ENCODE results near the gene MRPS35.
"Not testable (repeated sequence)": the region's sequence is repeated elsewhere in the genome, so short reads cannot be mapped to it uniquely, and the experiment has no call there.

Gene MRPS35

GRCh38 chr12:27709932-27710591 lies 570 bp upstream of the MRPS35 start:
- peak; percentile 80 for DNase-seq

- no peak for DNase-seq
These were observed 668 bp downstream of the MRPS35 start for GRCh38 chr12:27711317-27711682.

- DNase-seq, result no peak
These were observed 1.3 kb downstream of the MRPS35 start for GRCh38 chr12:27711967-27712366.

GRCh38 chr12:27723212-27723611 lies 12.6 kb downstream of the MRPS35 start:
- DNase-seq, result no peak

GRCh38 chr12:27730097-27730588 lies 19.5 kb downstream of the MRPS35 start:
- no peak for DNase-seq

- no peak for DNase-seq
These were observed 21.6 kb downstream of the MRPS35 start for GRCh38 chr12:27732281-27732680.

- no peak for DNase-seq
These were observed 22.5 kb downstream of the MRPS35 start for GRCh38 chr12:27733052-27733656.

- DNase-seq, result no peak
These were observed 23.2 kb downstream of the MRPS35 start for GRCh38 chr12:27733791-27734190.

- not testable (repeated sequence) for DNase-seq
These were observed 23.7 kb downstream of the MRPS35 start for GRCh38 chr12:27734321-27734720.

- DNase-seq, result no peak
These were observed 33.0 kb downstream of the MRPS35 start for GRCh38 chr12:27743601-27744000.

GRCh38 chr12:27745734-27746133 lies 35.1 kb downstream of the MRPS35 start:
- DNase-seq, result not testable (repeated sequence)

- no peak for DNase-seq
These were observed 36.6 kb downstream of the MRPS35 start for GRCh38 chr12:27747111-27747820.

GRCh38 chr12:27751386-27752047 lies 40.9 kb downstream of the MRPS35 start:
- DNase-seq, result no peak

GRCh38 chr12:27754795-27755194 lies 44.2 kb downstream of the MRPS35 start:
- no peak for DNase-seq

- no peak for DNase-seq
These were observed 46.1 kb downstream of the MRPS35 start for GRCh38 chr12:27756670-27757195.

GRCh38 chr12:27762757-27763156 lies 52.1 kb downstream of the MRPS35 start:
- no peak for DNase-seq

GRCh38 chr12:27766587-27766986 lies 56.0 kb downstream of the MRPS35 start:
- no peak for DNase-seq

- DNase-seq, result no peak
These were observed 58.6 kb downstream of the MRPS35 start for GRCh38 chr12:27769142-27769673.

GRCh38 chr12:27771481-27772327 lies 61.1 kb downstream of the MRPS35 start:
- DNase-seq, result no peak

- no peak for DNase-seq
These were observed 61.9 kb downstream of the MRPS35 start for GRCh38 chr12:27772328-27773049.

- no peak for DNase-seq
These were observed 66.5 kb downstream of the MRPS35 start for GRCh38 chr12:27777141-27777540.

Data from KG1 (cell line).